A549 treated with Mapracorat at 1 μM for 4 hours (cell line): ENCODE data around the gene PILRB. TPM values are rescaled to one million over a fixed set of nuclear protein-coding genes. Genes with fewer than 3 reads are reported as not detected.

ENCODE experiments used
- total RNA-seq: library from RNA; stranded (reverse); fragments of 200-300 nt; extraction: Qiagen RNA extraction; gene quantifications from 5 replicates; pipeline ENCODE4 v1.2.3, GENCODE V29; 2022

PILRB gene
- 21.1 to 37.1 TPM (median 26.3 TPM) in 5 replicates for total RNA-seq

GRCh38 chr7:100358027-100358856, at the start of gene PILRB:
TSS of gene PILRB (plus strand) at chr7:100358117. CDS start at chr7:100358303, 186 bp downstream.

GRCh38 chr7:100373261-100373831, 15.4 kb downstream of the PILRB start, which contains the start of gene PILRA:
TSS of gene PILRA (plus strand) at chr7:100373487. CDS start at chr7:100373657, 170 bp downstream.

Other genes starting within 250 kb of the PILRB start
- gene TAF6, start 238.8 kb upstream of the PILRB start, total RNA-seq: 56.8 to 66.8 TPM (median 63.6 TPM) in 5 replicates
- gene CNPY4, start 238.5 kb upstream of the PILRB start, total RNA-seq: 8.9 to 11.2 TPM (median 11.0 TPM) in 5 replicates
- gene MBLAC1, start 231.2 kb upstream of the PILRB start, total RNA-seq: 2.5 to 3.5 TPM (median 3.1 TPM) in 5 replicates
- gene LAMTOR4, start 209.2 kb upstream of the PILRB start, total RNA-seq: 153 to 203 TPM (median 178 TPM) in 5 replicates
- gene TRAPPC14, start 199.4 kb upstream of the PILRB start, total RNA-seq: 9.6 to 15.0 TPM (median 13.6 TPM) in 5 replicates
- 0.12 to 0.23 TPM (median 0.16 TPM) in 4 of 5 replicates, not detected in the other for gene GAL3ST4, start 189.5 kb upstream of the PILRB start, total RNA-seq
- 0.62 to 1.5 TPM (median 1.0 TPM) in 5 replicates for gene GPC2, start 180.7 kb upstream of the PILRB start, total RNA-seq
- gene STAG3, start 180.2 kb upstream of the PILRB start, total RNA-seq: 0.06 to 0.41 TPM (median 0.23 TPM) in 5 replicates
- not detected in 5 replicates for gene PVRIG, start 138.2 kb upstream of the PILRB start, total RNA-seq
- gene SPDYE3, start 50.4 kb upstream of the PILRB start, total RNA-seq: not detected in 5 replicates
- gene PILRA, start 15.4 kb downstream of the PILRB start, total RNA-seq: 4.1 to 6.3 TPM (median 4.4 TPM) in 5 replicates
- gene ZCWPW1, start 70.6 kb downstream of the PILRB start, total RNA-seq: 0.85 to 1.9 TPM (median 1.3 TPM) in 5 replicates
- gene MEPCE, start 71.7 kb downstream of the PILRB start, total RNA-seq: 38.4 to 47.7 TPM (median 42.2 TPM) in 5 replicates
- gene PPP1R35, start 78.4 kb downstream of the PILRB start, total RNA-seq: 31.6 to 58.1 TPM (median 51.3 TPM) in 5 replicates
- 0.48 to 0.94 TPM (median 0.89 TPM) in 5 replicates for gene SPACDR, start 106.1 kb downstream of the PILRB start, total RNA-seq
- 43.7 to 57.5 TPM (median 54.5 TPM) in 5 replicates for gene TSC22D4, start 121.1 kb downstream of the PILRB start, total RNA-seq
- gene NYAP1, start 125.8 kb downstream of the PILRB start, total RNA-seq: 2.7 to 6.3 TPM (median 4.1 TPM) in 5 replicates
- 26.8 to 45.2 TPM (median 37.4 TPM) in 5 replicates for gene AGFG2, start 181.1 kb downstream of the PILRB start, total RNA-seq
- gene SAP25, start 215.8 kb downstream of the PILRB start, total RNA-seq: 0.34 to 0.60 TPM (median 0.53 TPM) in 4 of 5 replicates, not detected in the other
- 12.3 to 18.3 TPM (median 16.0 TPM) in 5 replicates for gene LRCH4, start 228.0 kb downstream of the PILRB start, total RNA-seq
- 0.12 to 0.56 TPM (median 0.28 TPM) in 4 of 5 replicates, not detected in the other for gene FBXO24, start 228.2 kb downstream of the PILRB start, total RNA-seq
- 7.7 to 12.2 TPM (median 8.8 TPM) in 5 replicates for gene PCOLCE, start 244.2 kb downstream of the PILRB start, total RNA-seq